ENCODE measurements around the gene TPRKB. TPM values are rescaled to one million over a fixed set of nuclear protein-coding genes. Genes with fewer than 3 reads are reported as not detected.

TPRKB gene
- total and polyA plus RNA-seq, 2 donors (not counting 1 experiment from before 2014, with no cell fraction given) = 24.3 to 31.2 TPM

DNA sequence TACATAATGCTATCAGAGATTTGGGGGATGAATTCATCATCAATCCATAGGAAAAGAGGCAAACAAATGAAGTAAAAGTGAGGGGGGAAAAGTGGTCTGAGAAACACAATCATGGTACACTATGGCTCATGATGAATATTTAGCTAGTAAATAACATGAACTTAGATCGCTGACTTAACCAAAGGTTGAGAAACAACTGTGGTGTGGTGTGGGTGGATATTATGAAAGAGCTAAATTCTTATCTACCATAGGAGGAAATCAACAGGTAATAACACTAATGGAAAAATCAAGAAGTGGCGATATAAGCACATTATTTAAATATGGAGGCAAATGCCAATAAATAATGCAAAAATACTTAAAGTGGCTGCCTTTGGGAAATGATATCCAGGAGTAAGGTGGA is 12.2 kb upstream of the TPRKB start:
- H3K4me2 ChIP-seq (replicated peaks; ENCODE audit: low read depth, low read length, poor library complexity, severe bottlenecking) = no peak overlapping the region
- no peaks in the 10 kb centered on the region for H3K4me1 ChIP-seq (ENCODE audit: control insufficient read depth in 2 of 2, insufficient read depth in 2 of 2, low read length in 2 of 2)
- H3K27me3 ChIP-seq (replicated peaks in 1 of 4; ENCODE audit: control extremely low read depth in 1 of 4, control insufficient read depth in 3 of 4, insufficient read depth in 4 of 4, low read length in 3 of 4) = no peaks in the 10 kb centered on the region
- ChIA-PET CTCF (interaction anchor here (0.7 kb wide), 2 partner anchors 8 to 71 kb away, joined by 3 read pairs; no protein-coding TSS in a partner anchor), POLR2A (interaction anchor here (0.7 kb wide), 1 partner anchor 515 kb away, joined by 3 read pairs; the partner anchor contains the start of gene CCT7)
- intact Hi-C loops (cut with micrococcal nuclease) = no loop called here
- no peak overlapping the region for H3K9ac ChIP-seq (ENCODE audit: low read length)
- TF ChIP-seq CTCF (IDR thresholded peaks at IDR 0.05) (no peak), EZH2 (IDR thresholded peaks at IDR 0.05; ENCODE audit: borderline replicate concordance, insufficient read depth, low read depth, low read length, poor library complexity, severe bottlenecking) (no peak)
- H2AFZ ChIP-seq (ENCODE audit: insufficient read depth, low read depth, low read length, poor library complexity, severe bottlenecking) = no peak overlapping the region
- no peaks in the 10 kb centered on the region for H4K20me1 ChIP-seq (ENCODE audit: control insufficient read depth, insufficient read depth, low read length, poor library complexity, severe bottlenecking)
- peaks cover 0 to 5% (median 1%) of the 10 kb centered on the region in 3 donors for H3K9me3 ChIP-seq (ENCODE audit: control extremely low read depth in 1 of 3, control insufficient read depth in 2 of 3, insufficient read depth in 1 of 3, low read length in 2 of 3)
- Mint-ChIP-seq H3K4me3 (no peak overlapping the region), H3K9me3 (ENCODE audit: insufficient read depth) (no peaks in the 10 kb centered on the region), H3K27ac (no peak overlapping the region), H3K4me1 (no peaks in the 10 kb centered on the region), H3K27me3 (no peaks in the 10 kb centered on the region)
- H3K36me3 ChIP-seq (replicated peaks in 1 of 2; ENCODE audit: control extremely low read depth in 1 of 2, control insufficient read depth in 1 of 2, extremely low read depth in 1 of 2, insufficient read depth in 2 of 2, low read length in 1 of 2) = peaks cover 8 to 33% of the 10 kb centered on the region in 2 experiments
- ATAC-seq (ENCODE audit: low read depth) (no peak), DNase-seq (no peak)
- no peaks in the 10 kb centered on the region for H3K79me2 ChIP-seq (ENCODE audit: control insufficient read depth, insufficient read depth, low read length)
- no peak overlapping the region for H3K4me3 ChIP-seq (ENCODE audit: control extremely low read depth in 1 of 5, extremely low read depth in 1 of 5, insufficient read depth in 1 of 5, low read depth in 2 of 5, low read length in 4 of 5)
- no peak overlapping the region for H3K27ac ChIP-seq (ENCODE audit: low read length in 2 of 2)
- WGBS (ENCODE audit: insufficient coverage) = no CpG with 5 or more reads among the region's 2 CpGs

DNA sequence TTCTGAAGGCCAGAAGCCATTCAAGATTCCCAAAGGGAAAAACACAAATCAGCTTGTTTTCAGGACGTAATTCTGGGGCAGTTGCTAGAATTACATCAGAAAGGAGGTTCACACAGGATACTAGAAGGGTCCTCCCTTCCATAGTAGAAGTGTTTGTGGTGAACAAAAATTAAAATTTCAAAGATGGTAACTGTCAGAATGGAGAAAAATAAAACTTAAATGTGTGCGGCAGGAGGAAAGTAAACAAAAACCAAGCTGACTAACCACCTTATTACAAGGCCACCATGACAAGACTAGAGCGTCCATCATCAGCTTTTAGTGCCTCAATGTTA is 9.7 kb upstream of the TPRKB start:
- H3K27me3 Mint-ChIP-seq = no peaks in the 10 kb centered on the region
- Histone ChIP-seq H3K9me3 (ENCODE audit: control extremely low read depth in 1 of 3, control insufficient read depth in 2 of 3, insufficient read depth in 1 of 3, low read length in 2 of 3) (peaks cover 0 to 1% (median 0%) of the 10 kb centered on the region in 3 donors), H3K27me3 (replicated peaks in 1 of 4; ENCODE audit: control extremely low read depth in 1 of 4, control insufficient read depth in 3 of 4, insufficient read depth in 4 of 4, low read length in 3 of 4) (no peaks in the 10 kb centered on the region), H3K4me2 (replicated peaks; ENCODE audit: low read depth, low read length, poor library complexity, severe bottlenecking) (no peak overlapping the region), H4K20me1 (ENCODE audit: control insufficient read depth, insufficient read depth, low read length, poor library complexity, severe bottlenecking) (no peaks in the 10 kb centered on the region), H3K79me2 (ENCODE audit: control insufficient read depth, insufficient read depth, low read length) (no peaks in the 10 kb centered on the region), H3K4me3 (ENCODE audit: control extremely low read depth in 1 of 5, extremely low read depth in 1 of 5, insufficient read depth in 1 of 5, low read depth in 2 of 5, low read length in 4 of 5) (no peak overlapping the region), H2AFZ (ENCODE audit: insufficient read depth, low read depth, low read length, poor library complexity, severe bottlenecking) (no peak overlapping the region), H3K9ac (ENCODE audit: low read length) (no peak overlapping the region), H3K36me3 (replicated peaks in 1 of 2; ENCODE audit: control extremely low read depth in 1 of 2, control insufficient read depth in 1 of 2, extremely low read depth in 1 of 2, insufficient read depth in 2 of 2, low read length in 1 of 2) (peaks cover 6 to 31% of the 10 kb centered on the region in 2 experiments), H3K4me1 (ENCODE audit: control insufficient read depth in 2 of 2, insufficient read depth in 2 of 2, low read length in 2 of 2) (no peaks in the 10 kb centered on the region), H3K27ac (ENCODE audit: low read length in 2 of 2) (no peak overlapping the region)
- CTCF ChIA-PET = no interaction called here
- 100% methylated on average over 1 of the region's 3 CpGs for WGBS (ENCODE audit: insufficient coverage)
- no peaks in the 10 kb centered on the region for H3K9me3 Mint-ChIP-seq (ENCODE audit: insufficient read depth)
- H3K4me3 Mint-ChIP-seq = no peak overlapping the region
- H3K4me1 Mint-ChIP-seq = no peaks in the 10 kb centered on the region
- intact Hi-C loops (cut with micrococcal nuclease) = no loop called here
- DNase-seq (no peak), ATAC-seq (ENCODE audit: low read depth) (no peak)
- TF ChIP-seq EZH2 (IDR thresholded peaks at IDR 0.05; ENCODE audit: borderline replicate concordance, insufficient read depth, low read depth, low read length, poor library complexity, severe bottlenecking) (no peak), CTCF (IDR thresholded peaks at IDR 0.05) (no peak)
- POLR2A ChIA-PET = no interaction called here
- H3K27ac Mint-ChIP-seq = no peak overlapping the region
